ENCODE data around the gene RYR2. TPM values are rescaled to one million over a fixed set of nuclear protein-coding genes. Genes with fewer than 3 reads are reported as not detected.

The RYR2 gene
- total RNA-seq, 1 experiment from 2014 or later, result 0.90 TPM

DNA sequence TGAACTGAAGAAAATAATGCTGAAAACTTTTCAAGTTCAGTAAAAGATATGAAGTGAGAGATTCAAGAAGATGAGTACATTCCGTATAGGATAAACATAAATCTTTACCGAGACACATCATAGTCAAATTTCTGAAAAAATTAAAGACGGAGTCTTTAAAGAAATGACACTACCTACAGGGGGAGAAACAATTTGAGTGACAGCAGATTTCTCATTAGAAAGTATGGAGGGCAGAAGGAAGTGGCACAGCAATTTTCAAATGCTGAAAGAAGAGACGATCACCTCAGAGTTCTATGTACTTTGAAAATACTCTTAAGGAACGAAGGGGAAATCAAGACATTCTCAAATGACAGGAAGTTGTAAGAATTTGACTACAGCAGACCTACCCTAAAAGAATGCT lies 577.6 kb downstream of the RYR2 start:
- TF ChIP-seq, protein P1, sequence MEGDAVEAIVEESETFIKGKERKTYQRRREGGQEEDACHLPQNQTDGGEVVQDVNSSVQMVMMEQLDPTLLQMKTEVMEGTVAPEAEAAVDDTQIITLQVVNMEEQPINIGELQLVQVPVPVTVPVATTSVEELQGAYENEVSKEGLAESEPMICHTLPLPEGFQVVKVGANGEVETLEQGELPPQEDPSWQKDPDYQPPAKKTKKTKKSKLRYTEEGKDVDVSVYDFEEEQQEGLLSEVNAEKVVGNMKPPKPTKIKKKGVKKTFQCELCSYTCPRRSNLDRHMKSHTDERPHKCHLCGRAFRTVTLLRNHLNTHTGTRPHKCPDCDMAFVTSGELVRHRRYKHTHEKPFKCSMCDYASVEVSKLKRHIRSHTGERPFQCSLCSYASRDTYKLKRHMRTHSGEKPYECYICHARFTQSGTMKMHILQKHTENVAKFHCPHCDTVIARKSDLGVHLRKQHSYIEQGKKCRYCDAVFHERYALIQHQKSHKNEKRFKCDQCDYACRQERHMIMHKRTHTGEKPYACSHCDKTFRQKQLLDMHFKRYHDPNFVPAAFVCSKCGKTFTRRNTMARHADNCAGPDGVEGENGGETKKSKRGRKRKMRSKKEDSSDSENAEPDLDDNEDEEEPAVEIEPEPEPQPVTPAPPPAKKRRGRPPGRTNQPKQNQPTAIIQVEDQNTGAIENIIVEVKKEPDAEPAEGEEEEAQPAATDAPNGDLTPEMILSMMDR (IDR thresholded peaks at IDR 0.05; ENCODE audit: unreplicated experiment), result no peak
- CTCF ChIA-PET, result no interaction called here
- no peak for DNase-seq
- Mint-ChIP-seq H3K27me3 (ENCODE audit: unreplicated experiment) (no peaks in the 10 kb centered on the region), H3K4me3 (ENCODE audit: low read depth, unreplicated experiment) (no peak overlapping the region), H3K9me3 (ENCODE audit: low read depth, unreplicated experiment) (peaks cover 11% of the 10 kb centered on the region), H3K4me1 (ENCODE audit: low read depth, unreplicated experiment) (no peaks in the 10 kb centered on the region), H3K27ac (ENCODE audit: unreplicated experiment) (no peak overlapping the region), H3K36me3 (ENCODE audit: insufficient read depth, unreplicated experiment) (no peaks in the 10 kb centered on the region)
- intact Hi-C loops (cut with micrococcal nuclease; ENCODE audit: unreplicated experiment), result no loop called here
- BruUV-seq (replicated peaks), result no TSS peak

DNA sequence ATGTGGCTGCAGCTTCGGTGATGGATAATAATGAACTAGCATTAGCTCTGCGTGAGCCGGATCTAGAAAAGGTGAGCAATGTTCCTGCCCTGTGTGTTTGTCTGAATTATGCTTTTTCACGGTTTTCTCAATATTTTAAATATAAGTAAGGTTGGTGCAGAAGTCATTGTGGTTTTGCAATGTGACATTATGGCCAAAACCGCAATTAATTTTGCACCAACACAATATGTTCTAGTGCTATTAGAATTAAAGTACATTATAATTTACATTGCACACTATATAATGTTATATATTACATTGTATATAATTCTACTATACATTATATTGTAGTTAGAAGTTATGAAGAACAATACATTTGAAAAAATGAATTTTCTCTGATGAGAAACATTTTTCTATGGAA lies 592.9 kb downstream of the RYR2 start:
- CTCF ChIA-PET, result interaction anchor here (0.5 kb wide), 1 partner anchor 1306 kb away, joined by 3 read pairs; no protein-coding TSS in a partner anchor

GRCh38 chr1:237638555-237638954 lies 596.6 kb downstream of the RYR2 start:
- DNase-seq, result no peak
- Mint-ChIP-seq H3K9me3 (ENCODE audit: low read depth, unreplicated experiment) (no peaks in the 10 kb centered on the region), H3K4me1 (ENCODE audit: low read depth, unreplicated experiment) (no peaks in the 10 kb centered on the region), H3K36me3 (ENCODE audit: insufficient read depth, unreplicated experiment) (no peaks in the 10 kb centered on the region), H3K27me3 (ENCODE audit: unreplicated experiment) (no peaks in the 10 kb centered on the region), H3K27ac (ENCODE audit: unreplicated experiment) (no peak overlapping the region), H3K4me3 (ENCODE audit: low read depth, unreplicated experiment) (no peak overlapping the region)
- CTCF ChIA-PET, result interaction anchor here (0.6 kb wide), 1 partner anchor 1038 kb away, joined by 3 read pairs; no protein-coding TSS in a partner anchor
- intact Hi-C loops (cut with micrococcal nuclease; ENCODE audit: unreplicated experiment), result no loop called here
- BruUV-seq (replicated peaks), result no TSS peak
- TF ChIP-seq, protein P1 (IDR thresholded peaks at IDR 0.05; ENCODE audit: unreplicated experiment), result no peak

More for the DNA sequence above, 592.9 kb downstream of the RYR2 start:
- no peaks in the 10 kb centered on the region for H3K4me1 Mint-ChIP-seq (ENCODE audit: low read depth, unreplicated experiment)
- H3K27ac Mint-ChIP-seq (ENCODE audit: unreplicated experiment), result no peak overlapping the region
- H3K36me3 Mint-ChIP-seq (ENCODE audit: insufficient read depth, unreplicated experiment), result no peaks in the 10 kb centered on the region
- intact Hi-C loops (cut with micrococcal nuclease; ENCODE audit: unreplicated experiment), result no loop called here
- H3K4me3 Mint-ChIP-seq (ENCODE audit: low read depth, unreplicated experiment), result no peak overlapping the region
- no peak for DNase-seq
- TF ChIP-seq, protein P1 (IDR thresholded peaks at IDR 0.05; ENCODE audit: unreplicated experiment), result no peak
- BruUV-seq (replicated peaks), result no TSS peak
- no peaks in the 10 kb centered on the region for H3K27me3 Mint-ChIP-seq (ENCODE audit: unreplicated experiment)
- H3K9me3 Mint-ChIP-seq (ENCODE audit: low read depth, unreplicated experiment), result no peaks in the 10 kb centered on the region

DNA sequence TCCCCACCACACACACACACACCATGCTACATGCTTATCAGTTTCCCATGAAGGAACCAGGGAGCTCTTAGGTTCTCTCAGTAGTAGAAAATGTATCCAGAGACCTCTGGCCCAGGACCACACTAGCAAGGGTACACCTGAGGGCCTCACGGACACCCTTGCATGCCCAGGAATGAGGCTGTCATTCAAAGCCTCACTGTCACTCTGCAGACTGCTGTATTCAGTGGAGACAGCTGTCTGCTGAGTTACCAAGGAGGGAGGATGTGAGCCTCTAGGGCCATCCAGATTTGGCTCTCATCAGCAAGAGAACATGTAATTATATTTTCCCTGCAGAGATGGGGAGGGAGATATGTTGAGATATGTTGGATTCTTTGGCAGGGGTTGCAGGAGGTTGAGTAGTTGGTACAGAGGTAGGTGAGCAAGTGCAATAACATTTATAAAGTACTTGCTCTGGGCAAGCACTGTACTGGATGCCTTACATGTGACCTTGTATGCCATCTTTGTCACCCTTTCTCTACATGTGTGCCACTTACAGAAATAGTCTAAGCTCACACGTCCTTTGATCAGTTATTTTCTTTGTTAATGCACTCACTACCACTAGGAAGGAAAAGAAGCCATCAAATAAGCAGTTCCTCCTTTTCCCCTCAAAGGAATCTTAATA lies 598.2 kb downstream of the RYR2 start:
- CTCF ChIA-PET, result no interaction called here
- no peaks in the 10 kb centered on the region for H3K27me3 Mint-ChIP-seq (ENCODE audit: unreplicated experiment)
- no peaks in the 10 kb centered on the region for H3K9me3 Mint-ChIP-seq (ENCODE audit: low read depth, unreplicated experiment)
- no peak for DNase-seq
- H3K4me3 Mint-ChIP-seq (ENCODE audit: low read depth, unreplicated experiment), result no peak overlapping the region
- TF ChIP-seq, protein P1 (IDR thresholded peaks at IDR 0.05; ENCODE audit: unreplicated experiment), result no peak
- no peaks in the 10 kb centered on the region for H3K36me3 Mint-ChIP-seq (ENCODE audit: insufficient read depth, unreplicated experiment)
- BruUV-seq (replicated peaks), result no TSS peak
- intact Hi-C loops (cut with micrococcal nuclease; ENCODE audit: unreplicated experiment), result no loop called here
- H3K4me1 Mint-ChIP-seq (ENCODE audit: low read depth, unreplicated experiment), result no peaks in the 10 kb centered on the region
- H3K27ac Mint-ChIP-seq (ENCODE audit: unreplicated experiment), result no peak overlapping the region

Data from Calu3 (cell line).